ENCODE results near the gene BRSK2.

DNA sequence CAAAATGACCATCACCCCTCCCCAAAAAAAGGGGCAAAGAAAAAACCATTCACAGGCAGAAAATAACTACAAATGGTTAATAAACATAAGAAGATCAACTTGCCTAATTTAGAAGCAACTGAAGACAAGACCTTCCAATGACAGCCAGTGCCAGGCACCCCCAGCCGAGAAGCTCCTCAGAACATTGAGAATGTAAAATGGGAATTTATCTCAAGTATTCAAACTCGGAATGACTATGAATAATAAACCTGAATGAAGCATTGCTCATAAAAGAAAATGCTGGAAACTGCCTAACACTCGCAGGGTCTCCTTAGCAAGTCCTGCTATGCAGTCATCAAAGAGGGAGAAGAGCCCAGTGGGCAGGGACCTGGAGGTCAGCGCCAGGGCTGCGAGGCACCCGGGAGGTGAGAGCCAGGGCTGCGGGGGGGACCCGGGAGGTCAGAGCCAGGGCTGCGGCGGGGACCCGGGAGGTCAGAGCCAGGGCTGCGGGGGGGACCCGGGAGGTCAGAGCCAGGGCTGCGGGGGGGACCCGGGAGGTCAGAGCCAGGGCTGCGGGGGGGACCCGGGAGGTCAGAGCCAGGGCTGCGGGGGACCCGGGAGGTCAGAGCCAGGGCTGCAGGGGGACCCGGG, 120.0 kb downstream of the BRSK2 start:
- no peak for TF ChIP-seq TCF7L2 (IDR thresholded peaks at IDR 0.05; ENCODE audit: low read depth, low read length)
- TF ChIP-seq, protein P1, sequence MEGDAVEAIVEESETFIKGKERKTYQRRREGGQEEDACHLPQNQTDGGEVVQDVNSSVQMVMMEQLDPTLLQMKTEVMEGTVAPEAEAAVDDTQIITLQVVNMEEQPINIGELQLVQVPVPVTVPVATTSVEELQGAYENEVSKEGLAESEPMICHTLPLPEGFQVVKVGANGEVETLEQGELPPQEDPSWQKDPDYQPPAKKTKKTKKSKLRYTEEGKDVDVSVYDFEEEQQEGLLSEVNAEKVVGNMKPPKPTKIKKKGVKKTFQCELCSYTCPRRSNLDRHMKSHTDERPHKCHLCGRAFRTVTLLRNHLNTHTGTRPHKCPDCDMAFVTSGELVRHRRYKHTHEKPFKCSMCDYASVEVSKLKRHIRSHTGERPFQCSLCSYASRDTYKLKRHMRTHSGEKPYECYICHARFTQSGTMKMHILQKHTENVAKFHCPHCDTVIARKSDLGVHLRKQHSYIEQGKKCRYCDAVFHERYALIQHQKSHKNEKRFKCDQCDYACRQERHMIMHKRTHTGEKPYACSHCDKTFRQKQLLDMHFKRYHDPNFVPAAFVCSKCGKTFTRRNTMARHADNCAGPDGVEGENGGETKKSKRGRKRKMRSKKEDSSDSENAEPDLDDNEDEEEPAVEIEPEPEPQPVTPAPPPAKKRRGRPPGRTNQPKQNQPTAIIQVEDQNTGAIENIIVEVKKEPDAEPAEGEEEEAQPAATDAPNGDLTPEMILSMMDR (IDR thresholded peaks at IDR 0.05), result no peak
- no peak for TF ChIP-seq POLR2AphosphoS5 (IDR thresholded peaks at IDR 0.05; ENCODE audit: low read depth, low read length)
